ENCODE data around the gene ARHGAP19. TPM values are rescaled to one million over a fixed set of nuclear protein-coding genes. Genes with fewer than 3 reads are reported as not detected.

The ARHGAP19 gene
- total and polyA plus RNA-seq, 2 donors (not counting 3 experiments of a cell fraction or from before 2014, with no cell fraction given): 6.8 to 20.0 TPM

DNA sequence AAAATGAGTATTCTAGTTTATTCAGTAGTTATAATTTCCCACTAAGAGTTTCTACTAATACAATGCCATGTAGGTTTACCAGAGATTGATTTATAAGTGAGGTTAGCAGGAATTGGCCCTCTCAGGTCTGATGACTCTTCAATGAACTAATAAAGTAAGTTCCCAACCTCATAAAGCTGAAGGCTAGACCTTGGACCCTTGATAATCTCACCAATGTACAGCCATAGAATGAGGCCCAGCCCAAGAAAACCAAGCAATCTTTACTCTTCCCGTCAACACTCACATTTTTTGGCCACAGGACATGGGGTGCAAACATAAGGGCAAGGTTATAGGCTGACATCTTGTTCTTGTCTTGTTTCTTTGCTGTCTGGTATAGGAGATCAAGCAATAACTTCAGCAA lies 33.3 kb downstream of the ARHGAP19 start:
- DNase-seq (ENCODE audit: low read depth, low spot score) (no peak), FAIRE-seq (no peak)
- intact Hi-C loops (cut with micrococcal nuclease): no loop called here
- dilution Hi-C loops (cut with MboI; ENCODE audit: extremely low pct_ligation_motif_present, low sequenced_read_pairs): no loop called here
- H3K9me3 ChIP-seq (replicated peaks; ENCODE audit: control insufficient read depth, insufficient read depth, low read length): no peaks in the 10 kb centered on the region
- H3K9me1 ChIP-seq (replicated peaks; ENCODE audit: control insufficient read depth, extremely low read depth, insufficient read depth, low read length): no peaks in the 10 kb centered on the region
- H3K4me1 ChIP-seq (ENCODE audit: control insufficient read depth, extremely low read depth, insufficient read depth, low read length): peaks cover 8% of the 10 kb centered on the region
- H3K27ac ChIP-seq (ENCODE audit: insufficient read depth, low read depth, low read length): no peak overlapping the region
- ChIA-PET CTCF (interaction anchor here (1.3 to 1.5 kb wide), 2 partner anchors 20 to 222 kb away, joined by 3 to 5 read pairs; no protein-coding TSS in a partner anchor), POLR2A (no interaction called here)
- no peak overlapping the region for H3K4me3 ChIP-seq (replicated peaks in 1 of 3; ENCODE audit: insufficient read depth in 1 of 3, low read depth in 1 of 3, low read length in 3 of 3)
- H3K79me2 ChIP-seq (ENCODE audit: control insufficient read depth, insufficient read depth, low read length): no peaks in the 10 kb centered on the region
- no peak overlapping the region for H3K9ac ChIP-seq (replicated peaks; ENCODE audit: extremely low read depth, insufficient read depth, low read length)
- H3K4me2 ChIP-seq (ENCODE audit: insufficient read depth, low read length): no peak overlapping the region
- BruUV-seq (replicated peaks): no TSS peak
- no peaks in the 10 kb centered on the region for H3K36me3 ChIP-seq (ENCODE audit: control insufficient read depth in 2 of 2, extremely low read depth in 1 of 2, insufficient read depth in 2 of 2, low read length in 2 of 2)
- no peaks in the 10 kb centered on the region for H3K27me3 ChIP-seq (ENCODE audit: control insufficient read depth in 2 of 2, insufficient read depth in 2 of 2, low read length in 2 of 2)
- TF ChIP-seq FOS (IDR thresholded peaks at IDR 0.05; ENCODE audit: borderline replicate concordance, insufficient read depth, low read length): no peak
- TF ChIP-seq GATA2 (IDR thresholded peaks at IDR 0.05; ENCODE audit: insufficient read depth, insufficient read length, low read depth, low read length): no peak
- TF ChIP-seq MAX (IDR thresholded peaks at IDR 0.05; ENCODE audit: insufficient read depth, insufficient read length): no peak
- TF ChIP-seq JUN (IDR thresholded peaks at IDR 0.05; ENCODE audit: borderline replicate concordance, insufficient read depth, insufficient read length, low read depth): no peak
- no peak for TF ChIP-seq EZH2 (IDR thresholded peaks at IDR 0.05; ENCODE audit: borderline replicate concordance, low read depth, low read length, severe bottlenecking)
- TF ChIP-seq MYC (IDR thresholded peaks at IDR 0.05; ENCODE audit: low read depth, low read length): no peak
- H2AFZ ChIP-seq (ENCODE audit: low read depth, low read length): no peak overlapping the region
- H4K20me1 ChIP-seq (replicated peaks; ENCODE audit: control insufficient read depth, extremely low read depth, insufficient read depth, low read length): no peaks in the 10 kb centered on the region

DNA sequence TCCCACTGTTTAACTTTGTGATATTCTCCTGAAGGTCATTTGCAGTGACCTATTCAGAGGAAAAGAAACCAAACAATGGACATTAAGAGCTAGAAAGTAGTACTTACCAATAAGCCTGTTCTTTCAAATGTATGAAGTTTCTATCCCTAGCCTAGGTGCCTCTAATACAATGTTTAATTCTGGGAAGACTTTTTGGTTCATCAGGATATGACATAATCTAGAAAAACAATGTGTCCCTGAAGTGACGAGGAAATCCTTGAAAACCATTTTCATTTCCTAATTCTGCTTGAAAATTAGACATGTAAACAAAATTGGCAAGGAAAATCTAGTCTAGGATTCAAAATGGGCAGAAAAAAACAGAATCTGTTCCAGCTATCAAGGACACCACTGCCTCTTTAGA lies 36.1 kb downstream of the ARHGAP19 start:
- no TSS peak for BruUV-seq (replicated peaks)
- dilution Hi-C loops (cut with MboI; ENCODE audit: extremely low pct_ligation_motif_present, low sequenced_read_pairs): no loop called here
- Histone ChIP-seq H3K4me3 (replicated peaks in 1 of 3; ENCODE audit: insufficient read depth in 1 of 3, low read depth in 1 of 3, low read length in 3 of 3) (no peak overlapping the region), H3K27ac (ENCODE audit: insufficient read depth, low read depth, low read length) (no peak overlapping the region), H3K4me1 (ENCODE audit: control insufficient read depth, extremely low read depth, insufficient read depth, low read length) (peaks cover 8% of the 10 kb centered on the region), H3K9me3 (replicated peaks; ENCODE audit: control insufficient read depth, insufficient read depth, low read length) (no peaks in the 10 kb centered on the region), H4K20me1 (replicated peaks; ENCODE audit: control insufficient read depth, extremely low read depth, insufficient read depth, low read length) (no peaks in the 10 kb centered on the region), H3K9ac (replicated peaks; ENCODE audit: extremely low read depth, insufficient read depth, low read length) (no peak overlapping the region), H3K27me3 (ENCODE audit: control insufficient read depth in 2 of 2, insufficient read depth in 2 of 2, low read length in 2 of 2) (no peaks in the 10 kb centered on the region), H3K4me2 (ENCODE audit: insufficient read depth, low read length) (peak overlapping the region; percentile 13), H3K9me1 (replicated peaks; ENCODE audit: control insufficient read depth, extremely low read depth, insufficient read depth, low read length) (no peaks in the 10 kb centered on the region), H3K36me3 (ENCODE audit: control insufficient read depth in 2 of 2, extremely low read depth in 1 of 2, insufficient read depth in 2 of 2, low read length in 2 of 2) (no peaks in the 10 kb centered on the region), H2AFZ (ENCODE audit: low read depth, low read length) (peak overlapping the region; percentile 6), H3K79me2 (ENCODE audit: control insufficient read depth, insufficient read depth, low read length) (no peaks in the 10 kb centered on the region)
- TF ChIP-seq EZH2 (IDR thresholded peaks at IDR 0.05; ENCODE audit: borderline replicate concordance, low read depth, low read length, severe bottlenecking) (no peak), JUN (IDR thresholded peaks at IDR 0.05; ENCODE audit: borderline replicate concordance, insufficient read depth, insufficient read length, low read depth) (peak; percentile 14)
- DNase-seq (ENCODE audit: low read depth, low spot score) (peak; percentile 41), FAIRE-seq (peak; percentile 82)
- ChIA-PET POLR2A (no interaction called here), CTCF (no interaction called here)
- intact Hi-C loops (cut with micrococcal nuclease): no loop called here

Data from endothelial cell of umbilical vein (primary cell).